Endothelial cell of umbilical vein (primary cell): ENCODE data around the gene RBFOX1. TPM values are rescaled to one million over a fixed set of nuclear protein-coding genes. Genes with fewer than 3 reads are reported as not detected.

Experiments
- BruUV-seq: library from RNA; stranded (reverse); fragments of 400-500 nt; replicated peaks from 2 replicates; lab custom pipeline; 2021; lab: Mats Ljungman, UMichigan
- CTCF ChIA-PET: fragments of 300-600, 350-600 bp; sonication (Branson Sonifier 250); formaldehyde crosslinking; loops from one replicate; lab custom pipeline; 2021; ENCODE audit warnings: antibody characterized with exemption, inconsistent platforms; lab: Charles Lee
- POLR2A ChIA-PET: fragments of 300-600, 350-600 bp; sonication (Branson Sonifier 250); formaldehyde crosslinking; loops from one replicate; lab custom pipeline; 2021; ENCODE audit warnings: antibody characterized with exemption, inconsistent platforms; lab: Charles Lee
- DNase-seq: peaks from one replicate; pipeline ENCODE4 v3.0.0-alpha.2; 2011; ENCODE audit warnings: low read depth, low spot score
- FAIRE-seq: peaks from 2 replicates; lab custom pipeline; 2011; peaks lifted over from hg19 to GRCh38; lab: Jason Lieb, UNC
- H2AFZ ChIP-seq: 2 replicates; pipeline ENCODE4 v1.6.0; 2012; ENCODE audit warnings: low read depth, low read length, control low read depth, inconsistent platforms
- H3K27ac ChIP-seq: 2 replicates; pipeline ENCODE4 v1.5.1; 2011; ENCODE audit warnings: low read depth, mild to moderate bottlenecking, control low read depth, low read length, moderate library complexity; ENCODE audit not compliant: insufficient read depth
- H3K27me3 ChIP-seq, 2 experiments: 2 replicates each; pipeline versions ENCODE4 v1.6.0 to v1.6.1; 2011; ENCODE audit warnings: low read length in 2 of 2, mixed read lengths in 1 of 2; ENCODE audit not compliant: control insufficient read depth in 2 of 2, insufficient read depth in 2 of 2
- H3K36me3 ChIP-seq, 2 experiments: 2 replicates in 1 of 2; 3 replicates in 1 of 2; pipeline ENCODE4 v1.5.1; 2011; ENCODE audit warnings: low read length in 2 of 2, mild to moderate bottlenecking in 1 of 2, moderate library complexity in 1 of 2; ENCODE audit not compliant: control insufficient read depth in 2 of 2, insufficient read depth in 2 of 2; ENCODE audit errors: extremely low read depth in 1 of 2
- H3K4me1 ChIP-seq: 3 replicates; pipeline ENCODE4 v1.5.1; 2011; ENCODE audit warnings: mild to moderate bottlenecking, low read length; ENCODE audit not compliant: control insufficient read depth, insufficient read depth; ENCODE audit errors: extremely low read depth
- H3K4me2 ChIP-seq: 2 replicates; pipeline ENCODE4 v1.6.1; 2011; ENCODE audit warnings: low read length, control low read depth, mixed read lengths; ENCODE audit not compliant: insufficient read depth
- H3K4me3 ChIP-seq, 3 experiments: fragments of 200-600 bp in 1 of 3; sonication (generic), shearing (Covaris generic) in 1 of 3; replicated peaks in 1 of 3; 2 replicates each; pipeline ENCODE4 v1.5.1; 2011 to 2016; ENCODE audit warnings: control low read depth in 3 of 3, low read length in 3 of 3, mild to moderate bottlenecking in 2 of 3, inconsistent platforms in 1 of 3, low read depth in 1 of 3, moderate library complexity in 1 of 3; ENCODE audit not compliant: insufficient read depth in 1 of 3
- H3K79me2 ChIP-seq: 2 replicates; pipeline ENCODE4 v1.6.0; 2012; ENCODE audit warnings: low read length, inconsistent platforms; ENCODE audit not compliant: control insufficient read depth, insufficient read depth
- H3K9ac ChIP-seq: replicated peaks from 2 replicates; pipeline ENCODE3; 2011; ENCODE audit warnings: low read length, control low read depth; ENCODE audit not compliant: insufficient read depth; ENCODE audit errors: extremely low read depth
- H3K9me1 ChIP-seq: replicated peaks from 3 replicates; pipeline ENCODE4 v1.6.0; 2011; ENCODE audit warnings: mild to moderate bottlenecking, low read length; ENCODE audit not compliant: control insufficient read depth, insufficient read depth; ENCODE audit errors: extremely low read depth
- H3K9me3 ChIP-seq: replicated peaks from 2 replicates; pipeline ENCODE4 v1.5.1; 2012; ENCODE audit warnings: low read length, inconsistent platforms; ENCODE audit not compliant: control insufficient read depth, insufficient read depth
- H4K20me1 ChIP-seq: replicated peaks from 2 replicates; pipeline ENCODE3; 2011; ENCODE audit warnings: mild to moderate bottlenecking, low read length; ENCODE audit not compliant: control insufficient read depth, insufficient read depth; ENCODE audit errors: extremely low read depth
- CTCF ChIP-seq, 2 donors: IDR thresholded peaks; 1 replicate in 1 of 2; 2 replicates in 1 of 2; pipeline ENCODE4 v1.5.1; 2011; ENCODE audit warnings: low read length in 2 of 2, mild to moderate bottlenecking in 2 of 2, moderate library complexity in 2 of 2, control low read depth in 1 of 2, inconsistent platforms in 1 of 2, low read depth in 1 of 2; ENCODE audit not compliant: insufficient read depth in 1 of 2; ENCODE audit errors: extremely low read depth in 1 of 2
- EZH2 ChIP-seq: IDR thresholded peaks from 2 replicates; pipeline ENCODE4 v1.6.1; 2012; ENCODE audit warnings: borderline replicate concordance, low read depth, mild to moderate bottlenecking, moderate library complexity, low read length, inconsistent platforms; ENCODE audit not compliant: severe bottlenecking
- FOS ChIP-seq: IDR thresholded peaks from 2 replicates; pipeline ENCODE4 v1.6.1; 2011; ENCODE audit warnings: mild to moderate bottlenecking, low read length, moderate library complexity, borderline replicate concordance; ENCODE audit not compliant: insufficient read depth
- GATA2 ChIP-seq: IDR thresholded peaks from 2 replicates; pipeline ENCODE4 v1.7.0; 2011; ENCODE audit warnings: low read depth, mild to moderate bottlenecking, moderate library complexity, mixed read lengths, low read length; ENCODE audit not compliant: insufficient read length, insufficient read depth
- JUN ChIP-seq: IDR thresholded peaks from 2 replicates; pipeline ENCODE4 v1.6.1; 2011; ENCODE audit warnings: borderline replicate concordance, low read depth; ENCODE audit not compliant: insufficient read length, insufficient read depth
- MAX ChIP-seq: IDR thresholded peaks from 2 replicates; pipeline ENCODE4 v1.6.1; 2011; ENCODE audit not compliant: insufficient read depth, insufficient read length
- MYC ChIP-seq: IDR thresholded peaks from one replicate; pipeline ENCODE4 v1.6.1; 2011; ENCODE audit warnings: mild to moderate bottlenecking, low read depth, low read length
- POLR2A ChIP-seq: IDR thresholded peaks from 2 replicates; pipeline ENCODE4 v1.6.1; 2012; ENCODE audit warnings: low read depth, mild to moderate bottlenecking, control low read depth, low read length
- POLR2AphosphoS5 ChIP-seq: IDR thresholded peaks from 2 replicates; pipeline ENCODE4 v1.6.1; 2012; ENCODE audit warnings: low read depth, mild to moderate bottlenecking, control low read depth, low read length, moderate library complexity; ENCODE audit not compliant: insufficient read depth
- dilution Hi-C: fragments of 300-500 bp; cut with MboI; formaldehyde crosslinking; loops from one replicate; pipeline ENCODE4 v1.15.0; 2019; ENCODE audit warnings: low sequenced_read_pairs; ENCODE audit not compliant: extremely low pct_ligation_motif_present
- intact Hi-C: fragments of 100-400 bp; cut with micrococcal nuclease; formaldehyde crosslinking; loops from one replicate; pipeline ENCODE4 v1.10.0; 2022
- polyA plus RNA-seq, 4 experiments: library from polyadenylated mRNA; depleted of rRNA in 3 of 4; stranded (reverse) in 3 of 4; unstranded in 1 of 4; fragments of >200 nt; gene quantifications; 2 replicates each; pipeline versions ENCODE4 v1.2.1 to v1.2.3, GENCODE V29; 2011 to 2012; ENCODE audit warnings: missing spikeins in 1 of 4
- total RNA-seq: library from RNA; stranded (reverse); gene quantifications from 2 replicates; pipeline ENCODE4 v1.2.3, GENCODE V29; 2021

Gene RBFOX1
- total and polyA plus RNA-seq, 2 donors (not counting 3 experiments of a cell fraction or from before 2014, with no cell fraction given), result not detected

DNA sequence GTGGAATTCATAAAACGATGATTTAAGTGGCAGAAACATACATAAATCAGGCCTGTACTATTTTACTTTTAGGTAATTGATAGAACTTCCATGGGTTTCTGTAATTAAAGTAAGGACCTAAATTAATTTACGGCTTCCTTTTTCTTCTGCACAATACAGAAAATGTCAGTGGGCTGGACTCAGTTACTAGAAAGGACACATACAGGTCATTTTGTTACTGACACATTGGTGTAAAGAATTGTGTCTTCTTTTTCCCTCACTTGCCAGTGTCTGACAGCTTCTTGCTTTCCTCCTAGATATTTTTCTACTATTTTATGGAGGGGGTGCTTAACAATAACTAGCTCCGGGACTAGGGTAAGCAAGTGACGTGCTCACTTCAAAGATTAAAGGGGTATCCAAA, 304.8 kb downstream of the RBFOX1 start:
- H3K9me1 ChIP-seq, result no peaks in the 10 kb centered on the region
- no peaks in the 10 kb centered on the region for H3K9me3 ChIP-seq
- H3K4me3 ChIP-seq, result no peak overlapping the region
- H3K4me2 ChIP-seq, result no peak overlapping the region
- no peak overlapping the region for H3K27ac ChIP-seq
- H4K20me1 ChIP-seq, result no peaks in the 10 kb centered on the region
- no peaks in the 10 kb centered on the region for H3K27me3 ChIP-seq
- H3K36me3 ChIP-seq, result no peaks in the 10 kb centered on the region
- no peaks in the 10 kb centered on the region for H3K79me2 ChIP-seq
- H3K4me1 ChIP-seq, result no peaks in the 10 kb centered on the region
- no peak for TF ChIP-seq POLR2A
- no peak for TF ChIP-seq FOS
- TF ChIP-seq POLR2AphosphoS5, result no peak
- TF ChIP-seq EZH2, result no peak
- no peak for TF ChIP-seq JUN
- no peak for TF ChIP-seq MAX
- no peak for TF ChIP-seq GATA2
- TF ChIP-seq MYC, result no peak
- TF ChIP-seq CTCF (IDR thresholded peaks at IDR 0.05; ENCODE audit: extremely low read depth in 1 of 2, insufficient read depth in 1 of 2, low read depth in 1 of 2, low read length in 2 of 2), result no peak
- POLR2A ChIA-PET, result no interaction called here
- BruUV-seq, result no TSS peak
- DNase-seq (no peak), FAIRE-seq (no peak)
- dilution Hi-C loops, result no loop called here
- H3K9ac ChIP-seq, result no peak overlapping the region
- intact Hi-C loops, result no loop called here
- CTCF ChIA-PET, result no interaction called here
- no peak overlapping the region for H2AFZ ChIP-seq
